CD8-positive, alpha-beta memory T cell (primary cell): ENCODE measurements around the gene AMDHD1. TPM values are rescaled to one million over a fixed set of nuclear protein-coding genes. Genes with fewer than 3 reads are reported as not detected.
"Not testable (repeated sequence)": the region's sequence is repeated elsewhere in the genome, so short reads cannot be mapped to it uniquely, and the experiment has no call there.

Experiments used
- CTCF ChIA-PET: fragments of 350-600 bp; sonication (Branson Sonifier 250); formaldehyde crosslinking; loops from one replicate; lab custom pipeline; 2021; ENCODE audit warnings: antibody characterized with exemption; lab: Charles Lee
- POLR2A ChIA-PET: fragments of 350-600 bp; sonication (Branson Sonifier 250); formaldehyde crosslinking; loops from one replicate; lab custom pipeline; 2021; ENCODE audit warnings: antibody characterized with exemption; lab: Charles Lee
- DNase-seq, 5 donors: peaks; one replicate each; pipeline versions ENCODE4 v3.0.0 to v3.0.0-alpha.2; 2020 to 2022; ENCODE audit warnings: mixed read lengths in 1 of 5
- H3K27ac ChIP-seq: one replicate; pipeline ENCODE4 v1.7.0; 2013; ENCODE audit warnings: low read depth, mild to moderate bottlenecking, low read length, moderate library complexity
- H3K27me3 ChIP-seq: 2 replicates; pipeline ENCODE4 v1.7.0; 2013; ENCODE audit warnings: low read length, mild to moderate bottlenecking; ENCODE audit not compliant: insufficient read depth, poor library complexity, severe bottlenecking
- H3K36me3 ChIP-seq: 2 replicates; pipeline ENCODE4 v1.7.0; 2013; ENCODE audit warnings: mild to moderate bottlenecking, low read length, moderate library complexity; ENCODE audit not compliant: insufficient read depth
- H3K4me1 ChIP-seq: 2 replicates; pipeline ENCODE4 v1.7.0; 2013; ENCODE audit warnings: mild to moderate bottlenecking, low read length, moderate library complexity; ENCODE audit not compliant: insufficient read depth
- H3K4me3 ChIP-seq: 2 replicates; pipeline ENCODE4 v1.7.0; 2013; ENCODE audit warnings: mild to moderate bottlenecking, low read length
- H3K9me3 ChIP-seq: 2 replicates; pipeline ENCODE4 v1.7.0; 2013; ENCODE audit warnings: mild to moderate bottlenecking, low read length
- H3K27ac Mint-ChIP-seq, 8 donors: one replicate each; pipeline ENCODE4 v1.8.0; 2020 to 2021; ENCODE audit warnings: mixed read lengths in 8 of 8, mild to moderate bottlenecking in 6 of 8, inconsistent platforms in 3 of 8, moderate library complexity in 3 of 8
- H3K27me3 Mint-ChIP-seq, 2 donors: one replicate each; pipeline ENCODE4 v1.8.0; 2020 to 2021; ENCODE audit warnings: mixed read lengths in 2 of 2, mild to moderate bottlenecking in 1 of 2, moderate library complexity in 1 of 2
- H3K36me3 Mint-ChIP-seq, 3 donors: one replicate each; pipeline ENCODE4 v1.8.0; 2020 to 2021; ENCODE audit warnings: mixed read lengths in 3 of 3, inconsistent platforms in 1 of 3, mild to moderate bottlenecking in 1 of 3
- H3K4me1 Mint-ChIP-seq, 3 donors: one replicate each; pipeline ENCODE4 v1.8.0; 2020 to 2021; ENCODE audit warnings: mixed read lengths in 3 of 3, inconsistent platforms in 1 of 3, mild to moderate bottlenecking in 1 of 3
- H3K4me3 Mint-ChIP-seq, 7 donors: one replicate each; pipeline ENCODE4 v1.8.0; 2020 to 2021; ENCODE audit warnings: mixed read lengths in 7 of 7, mild to moderate bottlenecking in 6 of 7, moderate library complexity in 4 of 7, inconsistent platforms in 2 of 7
- H3K9me3 Mint-ChIP-seq, 5 donors: one replicate each; pipeline ENCODE4 v1.8.0; 2020 to 2022; ENCODE audit warnings: mixed read lengths in 5 of 5, mild to moderate bottlenecking in 3 of 5, moderate library complexity in 2 of 5, inconsistent platforms in 1 of 5
- polyA plus RNA-seq: library from polyadenylated mRNA; unstranded; fragments of 300-500 nt; fragmentation: Illumina TruSeq; gene quantifications from one replicate; pipeline ENCODE4 v1.2.3, GENCODE V29; 2021
- total RNA-seq, 2 experiments: library from RNA; stranded (reverse); gene quantifications; one replicate each; pipeline ENCODE4 v1.2.3, GENCODE V29; 2021

AMDHD1 gene
- total and polyA plus RNA-seq, 3 experiments from 2014 or later: 0.68 to 2.1 (median 2.0) TPM

GRCh38 chr12:95967301-95967700 is 24.2 kb downstream of the AMDHD1 start:
- CTCF ChIA-PET: no interaction called here
- Mint-ChIP-seq H3K36me3 (peaks cover 3 to 15% (median 3%) of the 10 kb centered on the region in 3 donors), H3K9me3 (no peaks in the 10 kb centered on the region), H3K4me3 (no peak overlapping the region), H3K27me3 (no peaks in the 10 kb centered on the region), H3K4me1 (no peaks in the 10 kb centered on the region), H3K27ac (no peak overlapping the region)
- no peaks in the 10 kb centered on the region for H3K9me3 ChIP-seq
- DNase-seq: no peak
- H3K27me3 ChIP-seq: no peaks in the 10 kb centered on the region
- no peak overlapping the region for H3K27ac ChIP-seq
- POLR2A ChIA-PET: no interaction called here
- H3K36me3 ChIP-seq: no peaks in the 10 kb centered on the region
- H3K4me1 ChIP-seq: no peaks in the 10 kb centered on the region
- H3K4me3 ChIP-seq: no peak overlapping the region

- H3K4me1 ChIP-seq, H3K27me3 ChIP-seq, POLR2A ChIA-PET, H3K27ac Mint-ChIP-seq, H3K9me3 Mint-ChIP-seq, H3K4me3 Mint-ChIP-seq, H3K27ac ChIP-seq, DNase-seq, H3K9me3 ChIP-seq, H3K4me1 Mint-ChIP-seq, CTCF ChIA-PET, H3K27me3 Mint-ChIP-seq, H3K36me3 ChIP-seq, H3K4me3 ChIP-seq: not testable (repeated sequence)
- peaks cover 5 to 16% (median 9%) of the 10 kb centered on the region in 3 donors for H3K36me3 Mint-ChIP-seq
Observed at GRCh38 chr12:95969116-95969515, 26.0 kb downstream of the AMDHD1 start.

DNA sequence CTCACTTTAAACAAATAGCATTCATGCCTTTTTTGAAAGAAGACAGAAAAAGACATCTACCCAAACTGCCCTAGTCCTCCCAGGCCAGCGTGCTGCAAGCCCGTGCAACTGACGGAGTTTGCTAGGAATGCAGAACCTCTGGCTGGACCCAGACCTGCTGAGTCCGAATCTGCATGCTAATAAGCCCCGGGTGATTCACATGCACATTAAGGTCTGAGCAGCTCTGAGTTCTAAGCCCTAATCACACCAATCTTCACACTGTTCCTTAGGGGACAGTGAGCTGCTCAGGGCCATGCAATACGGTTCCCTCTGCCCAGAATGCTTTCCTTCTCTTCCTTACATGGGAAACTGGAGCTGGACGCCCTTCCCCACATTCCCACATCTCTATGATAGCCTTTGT is 27.8 kb downstream of the AMDHD1 start:
- no peak overlapping the region for H3K4me3 Mint-ChIP-seq
- H3K27me3 Mint-ChIP-seq: no peaks in the 10 kb centered on the region
- no peaks in the 10 kb centered on the region for H3K27me3 ChIP-seq
- no peak overlapping the region for H3K27ac Mint-ChIP-seq
- no peaks in the 10 kb centered on the region for H3K4me1 ChIP-seq
- no peak for DNase-seq
- CTCF ChIA-PET: no interaction called here
- no peaks in the 10 kb centered on the region for H3K4me1 Mint-ChIP-seq
- peaks cover 5 to 16% (median 9%) of the 10 kb centered on the region in 3 donors for H3K36me3 Mint-ChIP-seq
- H3K27ac ChIP-seq: no peak overlapping the region
- no peaks in the 10 kb centered on the region for H3K36me3 ChIP-seq
- H3K9me3 ChIP-seq: no peaks in the 10 kb centered on the region
- H3K4me3 ChIP-seq: no peak overlapping the region
- no peaks in the 10 kb centered on the region for H3K9me3 Mint-ChIP-seq
- POLR2A ChIA-PET: no interaction called here

GRCh38 chr12:95972832-95973456 is 29.8 kb downstream of the AMDHD1 start:
- Histone ChIP-seq H3K27me3 (no peaks in the 10 kb centered on the region), H3K9me3 (no peaks in the 10 kb centered on the region), H3K4me3 (no peak overlapping the region), H3K4me1 (no peaks in the 10 kb centered on the region), H3K36me3 (no peaks in the 10 kb centered on the region), H3K27ac (no peak overlapping the region)
- no peaks in the 10 kb centered on the region for H3K27me3 Mint-ChIP-seq
- H3K27ac Mint-ChIP-seq: peak overlapping the region in 1 of 8 donors; percentile 83
- DNase-seq: no peak
- H3K4me1 Mint-ChIP-seq: no peaks in the 10 kb centered on the region
- no peaks in the 10 kb centered on the region for H3K9me3 Mint-ChIP-seq
- ChIA-PET POLR2A (no interaction called here), CTCF (interaction anchor here (0.7 kb wide), 1 partner anchor 26 kb away, joined by 3 read pairs; no protein-coding TSS in a partner anchor)
- peaks cover 2 to 6% (median 4%) of the 10 kb centered on the region in 3 donors for H3K36me3 Mint-ChIP-seq
- no peak overlapping the region for H3K4me3 Mint-ChIP-seq

DNA sequence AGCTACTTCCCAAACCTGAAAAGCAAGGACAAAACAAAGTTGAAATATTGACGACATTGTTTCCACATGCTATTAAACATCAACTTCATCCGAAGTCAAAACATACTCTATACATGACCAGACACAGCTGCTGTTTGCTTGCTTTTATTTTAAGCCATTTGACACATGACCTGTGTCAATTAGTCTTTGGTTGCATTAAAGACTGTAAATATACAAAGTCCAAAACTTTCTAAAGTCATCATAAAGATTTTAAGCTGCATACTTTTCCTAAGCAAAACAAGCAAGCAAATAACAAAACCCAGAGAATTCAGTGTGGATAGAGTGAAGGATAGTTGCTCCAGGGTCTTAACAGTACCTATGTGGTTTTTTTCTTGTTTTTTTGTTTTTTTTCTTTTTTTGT is 31.2 kb downstream of the AMDHD1 start:
- Mint-ChIP-seq H3K27me3 (no peaks in the 10 kb centered on the region), H3K9me3 (no peaks in the 10 kb centered on the region), H3K4me3 (no peak overlapping the region), H3K36me3 (peaks cover 1 to 6% (median 2%) of the 10 kb centered on the region in 3 donors), H3K27ac (no peak overlapping the region), H3K4me1 (no peaks in the 10 kb centered on the region)
- CTCF ChIA-PET: no interaction called here
- Histone ChIP-seq H3K27me3 (no peaks in the 10 kb centered on the region), H3K9me3 (no peaks in the 10 kb centered on the region), H3K36me3 (no peaks in the 10 kb centered on the region), H3K27ac (no peak overlapping the region), H3K4me3 (no peak overlapping the region), H3K4me1 (no peaks in the 10 kb centered on the region)
- no peak for DNase-seq
- POLR2A ChIA-PET: no interaction called here

- CTCF ChIA-PET: no interaction called here
- no peak overlapping the region for H3K4me3 Mint-ChIP-seq
- no peaks in the 10 kb centered on the region for H3K4me1 Mint-ChIP-seq
- H3K27me3 Mint-ChIP-seq: no peaks in the 10 kb centered on the region
- no peak overlapping the region for H3K4me3 ChIP-seq
- H3K9me3 ChIP-seq: no peaks in the 10 kb centered on the region
- no peaks in the 10 kb centered on the region for H3K4me1 ChIP-seq
- POLR2A ChIA-PET: no interaction called here
- no peak overlapping the region for H3K27ac Mint-ChIP-seq
- no peaks in the 10 kb centered on the region for H3K27me3 ChIP-seq
- H3K36me3 ChIP-seq: no peaks in the 10 kb centered on the region
- H3K36me3 Mint-ChIP-seq: peaks cover 1 to 6% (median 2%) of the 10 kb centered on the region in 3 donors
- H3K27ac ChIP-seq: no peak overlapping the region
- DNase-seq: no peak
- H3K9me3 Mint-ChIP-seq: no peaks in the 10 kb centered on the region
Observed at GRCh38 chr12:95975491-95975890, 32.4 kb downstream of the AMDHD1 start.

GRCh38 chr12:95976416-95976832 is 33.3 kb downstream of the AMDHD1 start:
- POLR2A ChIA-PET: interaction anchor here (0.6 kb wide), 1 partner anchor 540 kb away, joined by 3 read pairs; no protein-coding TSS in a partner anchor
- Mint-ChIP-seq H3K27me3 (no peaks in the 10 kb centered on the region), H3K27ac (no peak overlapping the region), H3K4me1 (no peaks in the 10 kb centered on the region), H3K9me3 (no peaks in the 10 kb centered on the region), H3K4me3 (no peak overlapping the region), H3K36me3 (peaks cover 1 to 6% (median 2%) of the 10 kb centered on the region in 3 donors)
- CTCF ChIA-PET: no interaction called here
- H3K27me3 ChIP-seq: no peaks in the 10 kb centered on the region
- no peaks in the 10 kb centered on the region for H3K4me1 ChIP-seq
- no peak overlapping the region for H3K27ac ChIP-seq
- no peaks in the 10 kb centered on the region for H3K9me3 ChIP-seq
- DNase-seq: no peak
- no peak overlapping the region for H3K4me3 ChIP-seq
- H3K36me3 ChIP-seq: no peaks in the 10 kb centered on the region

GRCh38 chr12:95977764-95978305 is 34.7 kb downstream of the AMDHD1 start:
- Histone ChIP-seq H3K4me1 (no peaks in the 10 kb centered on the region), H3K36me3 (no peaks in the 10 kb centered on the region), H3K27ac (no peak overlapping the region), H3K4me3 (no peak overlapping the region), H3K9me3 (no peaks in the 10 kb centered on the region), H3K27me3 (no peaks in the 10 kb centered on the region)
- ChIA-PET CTCF (no interaction called here), POLR2A (no interaction called here)
- Mint-ChIP-seq H3K36me3 (peaks cover 1 to 6% (median 2%) of the 10 kb centered on the region in 3 donors), H3K9me3 (no peaks in the 10 kb centered on the region), H3K4me1 (no peaks in the 10 kb centered on the region), H3K27ac (no peak overlapping the region), H3K27me3 (no peaks in the 10 kb centered on the region), H3K4me3 (no peak overlapping the region)
- DNase-seq: no peak
